ENCODE measurements around the gene NRIP1.

GRCh38 chr21:15009837-15010363 lies 54.9 kb downstream of the NRIP1 start:
- TF ChIP-seq POLR2A (IDR thresholded peaks at IDR 0.05) (no peak), CTCF (IDR thresholded peaks at IDR 0.05 in 4 of 5, conservative IDR thresholded peaks at IDR 0.05 in 1 of 5) (no peak)

All from gastrocnemius medialis (tissue), 4 donors.